HEK293 (cell line): Measurements from ENCODE around the gene ABCA7.

Experiments
- CTCF ChIA-PET: fragments of 350-600 bp; formaldehyde crosslinking; extraction: SDS; loops from one replicate; lab custom pipeline; 2021; ENCODE audit warnings: antibody characterized with exemption; lab: Yijun Ruan, JAX
- POLR2A ChIA-PET: fragments of 300-600 bp; formaldehyde crosslinking; extraction: SDS; loops from one replicate; lab custom pipeline; 2020; ENCODE audit warnings: antibody characterized with exemption, inconsistent platforms; lab: Yijun Ruan, JAX
- H3K27ac ChIP-seq: fragments of 200-500 bp; sonication (Bioruptor generic); 2 replicates; pipeline ENCODE4 v1.5.1; 2014; ENCODE audit warnings: low read depth, low read length, control low read depth, inconsistent platforms; ENCODE audit errors: extremely low read depth
- H3K36me3 ChIP-seq, 2 experiments: fragments of 200-500 bp in 1 of 2; sonication (Bioruptor generic) in 1 of 2; 1 replicate in 1 of 2; 2 replicates in 1 of 2; pipeline ENCODE4 v1.5.1; 2014 to 2017; ENCODE audit warnings: inconsistent platforms in 2 of 2, low read length in 2 of 2; ENCODE audit not compliant: control insufficient read depth in 2 of 2, insufficient read depth in 1 of 2
- H3K4me1 ChIP-seq: fragments of 200-500 bp; sonication (Bioruptor generic); 2 replicates; pipeline ENCODE4 v1.5.1; 2014; ENCODE audit warnings: mild to moderate bottlenecking, low read length, inconsistent platforms; ENCODE audit not compliant: control insufficient read depth, insufficient read depth
- H3K4me3 ChIP-seq: 2 replicates; pipeline ENCODE4 v1.5.1; 2011; ENCODE audit warnings: low read depth, mild to moderate bottlenecking, control low read depth, low read length, moderate library complexity
- H3K9me3 ChIP-seq: fragments of 200-500 bp; sonication (Bioruptor generic); 2 replicates; pipeline ENCODE4 v1.5.1; 2014; ENCODE audit warnings: low read depth, low read length, inconsistent platforms; ENCODE audit not compliant: control insufficient read depth, insufficient read depth
- EGR2 ChIP-seq: fragments of 450-650 bp; formaldehyde crosslinking; IDR thresholded peaks from 2 replicates; pipeline ENCODE4 v1.5.1; 2016; ENCODE audit warnings: low read depth, missing biosample characterization, missing genetic modification characterization
- KLF1 ChIP-seq: fragments of 450-650 bp; formaldehyde crosslinking; IDR thresholded peaks from 2 replicates; pipeline ENCODE4 v1.5.1; 2016; ENCODE audit warnings: missing biosample characterization, missing genetic modification characterization
- SP2 ChIP-seq: fragments of 450-650 bp; formaldehyde crosslinking; IDR thresholded peaks from 2 replicates; pipeline ENCODE4 v1.5.1; 2016; ENCODE audit warnings: missing biosample characterization, missing genetic modification characterization
- ZFHX2 ChIP-seq: fragments of 450-650 bp; formaldehyde crosslinking; conservative IDR thresholded peaks from 2 replicates; pipeline ENCODE4 v1.5.1; 2016; ENCODE audit warnings: missing biosample characterization, missing genetic modification characterization
- ZNF223 ChIP-seq: fragments of 450-650 bp; formaldehyde crosslinking; IDR thresholded peaks from 2 replicates; pipeline ENCODE4 v1.5.1; 2016; ENCODE audit warnings: missing biosample characterization, missing genetic modification characterization
- ZNF571 ChIP-seq: fragments of 450-650 bp; formaldehyde crosslinking; IDR thresholded peaks from 2 replicates; pipeline ENCODE4 v1.5.0; 2017; ENCODE audit warnings: missing biosample characterization, missing genetic modification characterization
- TF ChIP-seq, protein P1 (sequence below): fragments of 450-650 bp; formaldehyde crosslinking; conservative IDR thresholded peaks from 2 replicates; pipeline ENCODE4 v1.5.1; 2016; ENCODE audit warnings: low read depth, missing biosample characterization, missing genetic modification characterization
- TF ChIP-seq, protein P2 (sequence below): fragments of 450-650 bp; formaldehyde crosslinking; IDR thresholded peaks from 2 replicates; pipeline ENCODE4 v1.5.1; 2016; ENCODE audit warnings: missing biosample characterization, missing genetic modification characterization
- TF ChIP-seq, protein P3 (sequence below): fragments of 450-650 bp; IDR thresholded peaks from 2 replicates; pipeline ENCODE4 v1.5.1; 2018; ENCODE audit warnings: missing biosample characterization, mild to moderate bottlenecking, missing genetic modification characterization
- TF ChIP-seq, protein P4 (sequence below): fragments of 450-650 bp; formaldehyde crosslinking; IDR thresholded peaks from 2 replicates; pipeline ENCODE4 v1.5.1; 2016; ENCODE audit warnings: missing biosample characterization, missing genetic modification characterization, low read depth

ABCA7 gene

DNA sequence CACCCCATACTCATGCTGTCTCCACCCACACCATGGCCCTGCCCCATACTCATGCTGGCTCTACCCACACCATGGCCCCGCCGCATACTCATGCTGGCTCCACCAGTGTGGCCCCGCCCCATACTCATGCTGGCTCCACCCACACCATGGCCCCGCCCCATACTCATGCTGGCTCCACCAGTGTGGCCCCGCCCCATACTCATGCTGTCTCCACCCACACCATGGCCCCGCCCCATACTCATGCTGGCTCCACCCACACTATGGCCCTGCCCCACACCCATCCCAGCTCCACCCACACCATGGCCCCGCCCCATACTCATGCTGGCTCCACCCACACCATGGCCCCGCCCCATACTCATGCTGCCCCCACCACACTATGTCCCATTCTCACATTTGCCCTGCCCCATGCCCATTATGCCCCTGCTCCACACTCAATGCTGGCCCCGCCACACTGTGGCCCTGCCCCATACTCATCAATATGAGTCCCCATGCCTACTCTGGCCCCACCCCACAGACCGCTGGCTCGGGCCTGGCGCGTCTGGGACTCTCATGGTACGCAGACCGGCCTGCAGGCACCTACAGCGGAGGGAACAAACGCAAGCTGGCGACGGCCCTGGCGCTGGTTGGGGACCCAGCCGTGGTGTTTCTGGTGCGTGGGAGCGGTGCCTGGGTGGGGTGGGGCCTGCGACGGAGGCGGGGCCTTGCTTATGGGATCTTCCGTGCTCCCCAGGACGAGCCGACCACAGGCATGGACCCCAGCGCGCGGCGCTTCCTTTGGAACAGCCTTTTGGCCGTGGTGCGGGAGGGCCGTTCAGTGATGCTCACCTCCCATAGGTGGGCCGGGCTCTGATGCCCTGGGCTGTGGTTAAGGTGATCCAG, 23.4 kb downstream of the ABCA7 start (continued):
- TF ChIP-seq, protein P1, sequence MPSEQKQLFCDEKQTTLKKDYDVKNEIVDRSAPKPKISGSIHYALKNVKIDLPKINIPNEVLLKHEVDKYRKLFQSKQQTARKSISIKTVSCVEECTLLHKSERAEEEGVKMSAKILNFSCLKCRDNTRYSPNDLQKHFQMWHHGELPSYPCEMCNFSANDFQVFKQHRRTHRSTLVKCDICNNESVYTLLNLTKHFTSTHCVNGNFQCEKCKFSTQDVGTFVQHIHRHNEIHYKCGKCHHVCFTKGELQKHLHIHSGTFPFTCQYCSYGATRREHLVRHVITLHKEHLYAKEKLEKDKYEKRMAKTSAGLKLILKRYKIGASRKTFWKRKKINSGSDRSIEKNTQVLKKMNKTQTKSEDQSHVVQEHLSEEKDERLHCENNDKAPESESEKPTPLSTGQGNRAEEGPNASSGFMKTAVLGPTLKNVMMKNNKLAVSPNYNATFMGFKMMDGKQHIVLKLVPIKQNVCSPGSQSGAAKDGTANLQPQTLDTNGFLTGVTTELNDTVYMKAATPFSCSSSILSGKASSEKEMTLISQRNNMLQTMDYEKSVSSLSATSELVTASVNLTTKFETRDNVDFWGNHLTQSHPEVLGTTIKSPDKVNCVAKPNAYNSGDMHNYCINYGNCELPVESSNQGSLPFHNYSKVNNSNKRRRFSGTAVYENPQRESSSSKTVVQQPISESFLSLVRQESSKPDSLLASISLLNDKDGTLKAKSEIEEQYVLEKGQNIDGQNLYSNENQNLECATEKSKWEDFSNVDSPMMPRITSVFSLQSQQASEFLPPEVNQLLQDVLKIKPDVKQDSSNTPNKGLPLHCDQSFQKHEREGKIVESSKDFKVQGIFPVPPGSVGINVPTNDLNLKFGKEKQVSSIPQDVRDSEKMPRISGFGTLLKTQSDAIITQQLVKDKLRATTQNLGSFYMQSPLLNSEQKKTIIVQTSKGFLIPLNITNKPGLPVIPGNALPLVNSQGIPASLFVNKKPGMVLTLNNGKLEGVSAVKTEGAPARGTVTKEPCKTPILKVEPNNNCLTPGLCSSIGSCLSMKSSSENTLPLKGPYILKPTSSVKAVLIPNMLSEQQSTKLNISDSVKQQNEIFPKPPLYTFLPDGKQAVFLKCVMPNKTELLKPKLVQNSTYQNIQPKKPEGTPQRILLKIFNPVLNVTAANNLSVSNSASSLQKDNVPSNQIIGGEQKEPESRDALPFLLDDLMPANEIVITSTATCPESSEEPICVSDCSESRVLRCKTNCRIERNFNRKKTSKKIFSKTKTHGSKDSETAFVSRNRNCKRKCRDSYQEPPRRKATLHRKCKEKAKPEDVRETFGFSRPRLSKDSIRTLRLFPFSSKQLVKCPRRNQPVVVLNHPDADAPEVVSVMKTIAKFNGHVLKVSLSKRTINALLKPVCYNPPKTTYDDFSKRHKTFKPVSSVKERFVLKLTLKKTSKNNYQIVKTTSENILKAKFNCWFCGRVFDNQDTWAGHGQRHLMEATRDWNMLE (tag by site-specific recombination), result no peak
- TF ChIP-seq ZNF571 (tag by site-specific recombination) (no peak), KLF1 (tag by site-specific recombination) (peak; percentile 51; the same call in 1 of the 2 replicates)
- TF ChIP-seq, protein P2, sequence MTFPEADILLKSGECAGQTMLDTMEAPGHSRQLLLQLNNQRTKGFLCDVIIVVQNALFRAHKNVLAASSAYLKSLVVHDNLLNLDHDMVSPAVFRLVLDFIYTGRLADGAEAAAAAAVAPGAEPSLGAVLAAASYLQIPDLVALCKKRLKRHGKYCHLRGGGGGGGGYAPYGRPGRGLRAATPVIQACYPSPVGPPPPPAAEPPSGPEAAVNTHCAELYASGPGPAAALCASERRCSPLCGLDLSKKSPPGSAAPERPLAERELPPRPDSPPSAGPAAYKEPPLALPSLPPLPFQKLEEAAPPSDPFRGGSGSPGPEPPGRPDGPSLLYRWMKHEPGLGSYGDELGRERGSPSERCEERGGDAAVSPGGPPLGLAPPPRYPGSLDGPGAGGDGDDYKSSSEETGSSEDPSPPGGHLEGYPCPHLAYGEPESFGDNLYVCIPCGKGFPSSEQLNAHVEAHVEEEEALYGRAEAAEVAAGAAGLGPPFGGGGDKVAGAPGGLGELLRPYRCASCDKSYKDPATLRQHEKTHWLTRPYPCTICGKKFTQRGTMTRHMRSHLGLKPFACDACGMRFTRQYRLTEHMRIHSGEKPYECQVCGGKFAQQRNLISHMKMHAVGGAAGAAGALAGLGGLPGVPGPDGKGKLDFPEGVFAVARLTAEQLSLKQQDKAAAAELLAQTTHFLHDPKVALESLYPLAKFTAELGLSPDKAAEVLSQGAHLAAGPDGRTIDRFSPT, result peak; percentile 78
- TF ChIP-seq, protein P3, sequence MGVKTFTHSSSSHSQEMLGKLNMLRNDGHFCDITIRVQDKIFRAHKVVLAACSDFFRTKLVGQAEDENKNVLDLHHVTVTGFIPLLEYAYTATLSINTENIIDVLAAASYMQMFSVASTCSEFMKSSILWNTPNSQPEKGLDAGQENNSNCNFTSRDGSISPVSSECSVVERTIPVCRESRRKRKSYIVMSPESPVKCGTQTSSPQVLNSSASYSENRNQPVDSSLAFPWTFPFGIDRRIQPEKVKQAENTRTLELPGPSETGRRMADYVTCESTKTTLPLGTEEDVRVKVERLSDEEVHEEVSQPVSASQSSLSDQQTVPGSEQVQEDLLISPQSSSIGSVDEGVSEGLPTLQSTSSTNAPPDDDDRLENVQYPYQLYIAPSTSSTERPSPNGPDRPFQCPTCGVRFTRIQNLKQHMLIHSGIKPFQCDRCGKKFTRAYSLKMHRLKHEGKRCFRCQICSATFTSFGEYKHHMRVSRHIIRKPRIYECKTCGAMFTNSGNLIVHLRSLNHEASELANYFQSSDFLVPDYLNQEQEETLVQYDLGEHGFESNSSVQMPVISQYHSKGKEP (tag by site-specific recombination), result no peak

DNA sequence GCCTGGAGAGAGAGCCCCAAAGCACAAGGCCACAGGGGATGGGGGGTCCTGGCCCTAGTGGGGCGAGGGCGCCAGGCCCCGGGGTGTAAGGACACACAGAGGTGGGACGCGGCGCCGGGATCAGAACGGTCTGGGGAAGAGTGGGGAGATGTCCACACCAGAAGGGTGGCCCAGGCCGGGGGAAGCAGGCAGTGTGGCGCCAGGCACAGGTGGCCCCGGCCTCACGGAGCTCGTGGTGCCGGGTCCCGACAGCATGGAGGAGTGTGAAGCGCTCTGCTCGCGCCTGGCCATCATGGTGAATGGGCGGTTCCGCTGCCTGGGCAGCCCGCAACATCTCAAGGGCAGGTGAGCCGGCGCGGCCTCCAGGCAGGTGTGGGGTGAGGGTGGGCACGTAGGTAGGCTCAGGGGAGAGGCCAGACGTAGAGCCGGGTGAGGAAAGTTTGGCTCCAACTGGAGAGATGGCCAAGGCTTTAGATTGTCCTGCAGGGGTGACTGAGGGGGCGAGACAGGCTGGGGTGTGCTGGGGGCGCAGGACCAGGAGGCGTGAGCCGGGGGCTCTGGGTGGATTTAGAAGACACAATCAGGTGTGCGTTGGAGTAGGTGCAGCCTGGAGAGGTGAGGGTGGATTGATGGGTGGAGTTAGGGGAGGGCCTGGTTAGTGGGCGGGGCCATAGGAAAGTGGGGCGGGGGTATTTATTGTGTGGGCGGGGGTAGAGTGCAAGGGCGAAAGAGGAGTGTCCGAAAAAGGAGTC, 24.2 kb downstream of the ABCA7 start:
- peaks cover 0 to 3% of the 10 kb centered on the region in 2 experiments; a peak in 2 of 3 replicates for H3K36me3 ChIP-seq
- TF ChIP-seq EGR2, result peak; percentile 31; the same call in 1 of the 2 replicates
- TF ChIP-seq, protein P4, sequence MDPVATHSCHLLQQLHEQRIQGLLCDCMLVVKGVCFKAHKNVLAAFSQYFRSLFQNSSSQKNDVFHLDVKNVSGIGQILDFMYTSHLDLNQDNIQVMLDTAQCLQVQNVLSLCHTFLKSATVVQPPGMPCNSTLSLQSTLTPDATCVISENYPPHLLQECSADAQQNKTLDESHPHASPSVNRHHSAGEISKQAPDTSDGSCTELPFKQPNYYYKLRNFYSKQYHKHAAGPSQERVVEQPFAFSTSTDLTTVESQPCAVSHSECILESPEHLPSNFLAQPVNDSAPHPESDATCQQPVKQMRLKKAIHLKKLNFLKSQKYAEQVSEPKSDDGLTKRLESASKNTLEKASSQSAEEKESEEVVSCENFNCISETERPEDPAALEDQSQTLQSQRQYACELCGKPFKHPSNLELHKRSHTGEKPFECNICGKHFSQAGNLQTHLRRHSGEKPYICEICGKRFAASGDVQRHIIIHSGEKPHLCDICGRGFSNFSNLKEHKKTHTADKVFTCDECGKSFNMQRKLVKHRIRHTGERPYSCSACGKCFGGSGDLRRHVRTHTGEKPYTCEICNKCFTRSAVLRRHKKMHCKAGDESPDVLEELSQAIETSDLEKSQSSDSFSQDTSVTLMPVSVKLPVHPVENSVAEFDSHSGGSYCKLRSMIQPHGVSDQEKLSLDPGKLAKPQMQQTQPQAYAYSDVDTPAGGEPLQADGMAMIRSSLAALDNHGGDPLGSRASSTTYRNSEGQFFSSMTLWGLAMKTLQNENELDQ (tag by site-specific recombination), result no peak
- TF ChIP-seq ZNF223 (tag by site-specific recombination), result peak; percentile 58
- TF ChIP-seq, protein P2, result 0 out of 2 replicates have a peak, but pooled peaks have one; percentile 39
- peak; percentile 49; the same call in 1 of the 2 replicates for TF ChIP-seq ZFHX2 (tag by site-specific recombination)
- peak; percentile 27 for TF ChIP-seq SP2
- ChIA-PET POLR2A (interaction anchor here (0.6 to 1.0 kb wide), 4 partner anchors 9 to 38 kb away, joined by 3 read pairs; partner anchors contain the start of gene CNN2), CTCF (interaction anchor here (0.6 to 2.1 kb wide), 6 partner anchors 13 to 49 kb away, joined by 3 to 11 read pairs (median 4); partner anchors contain the start of genes CNN2 and RNU6-2)
- no peaks in the 10 kb centered on the region for H3K9me3 ChIP-seq
- peaks cover 2% of the 10 kb centered on the region; the same call in 1 of the 2 replicates for H3K4me1 ChIP-seq
- H3K4me3 ChIP-seq, result no peak overlapping the region
- no peak overlapping the region for H3K27ac ChIP-seq
